WTC11 (cell line): ENCODE results near the gene ESRRA. TPM values are rescaled to one million over a fixed set of nuclear protein-coding genes. Genes with fewer than 3 reads are reported as not detected.

Source experiments
- ATAC-seq: fragments of 200-7000 bp; cut with Tn5 transposase; 2 replicates; pipeline ENCODE4 v1.10.0; 2021; ENCODE audit warnings: mild to moderate bottlenecking, moderate library complexity
- CTCF ChIA-PET: fragments of 300-600 bp; sonication (Branson Sonifier 250); formaldehyde crosslinking; loops from one replicate; lab custom pipeline; 2021; ENCODE audit warnings: antibody characterized with exemption; lab: Charles Lee
- POLR2A ChIA-PET: fragments of 350-600 bp; sonication (Branson Sonifier 250); formaldehyde crosslinking; loops from one replicate; lab custom pipeline; 2021; ENCODE audit warnings: antibody characterized with exemption; lab: Charles Lee
- DNase-seq: peaks from one replicate; pipeline ENCODE4 v3.0.0; 2021; ENCODE audit warnings: low spot score
- H3K27ac Mint-ChIP-seq: 2 replicates; pipeline ENCODE4 v1.8.0; 2021; ENCODE audit warnings: mixed read lengths
- H3K27me3 Mint-ChIP-seq: 2 replicates; pipeline ENCODE4 v1.8.0; 2021; ENCODE audit warnings: low read depth, mild to moderate bottlenecking, moderate library complexity, mixed read lengths
- H3K36me3 Mint-ChIP-seq: 2 replicates; pipeline ENCODE4 v1.8.0; 2021; ENCODE audit warnings: mixed read lengths
- H3K4me1 Mint-ChIP-seq: 2 replicates; pipeline ENCODE4 v1.8.0; 2022; ENCODE audit warnings: mixed read lengths
- H3K4me3 Mint-ChIP-seq: 2 replicates; pipeline ENCODE4 v1.8.0; 2021; ENCODE audit warnings: mild to moderate bottlenecking, moderate library complexity, mixed read lengths
- H3K9me3 Mint-ChIP-seq: 2 replicates; pipeline ENCODE4 v1.8.0; 2021; ENCODE audit warnings: mixed read lengths
- AR ChIP-seq: fragments of 250-450 bp; sonication (Bioruptor Pico); IDR thresholded peaks from 2 replicates; pipeline ENCODE4 v1.9.0; 2021; ENCODE audit warnings: mild to moderate bottlenecking
- ATF1 ChIP-seq: sonication (generic); formaldehyde crosslinking; IDR thresholded peaks from 2 replicates; pipeline ENCODE4 v1.8.1; 2023; ENCODE audit warnings: mild to moderate bottlenecking, moderate library complexity, missing genetic modification reagents
- GABPB1 ChIP-seq: sonication (generic); formaldehyde crosslinking; IDR thresholded peaks from 2 replicates; pipeline ENCODE4 v1.8.1; 2023; ENCODE audit warnings: mild to moderate bottlenecking, missing genetic modification reagents
- GTF2I ChIP-seq: fragments of 250-450 bp; sonication (Bioruptor Pico); conservative IDR thresholded peaks from 2 replicates; pipeline ENCODE4 v1.4.0; 2021; ENCODE audit warnings: mild to moderate bottlenecking
- PREB ChIP-seq: sonication (generic); formaldehyde crosslinking; IDR thresholded peaks from 2 replicates; pipeline ENCODE4 v1.8.1; 2022; ENCODE audit warnings: mild to moderate bottlenecking, missing genetic modification reagents, moderate library complexity, borderline replicate concordance
- SMAD3 ChIP-seq: sonication (generic); formaldehyde crosslinking; IDR thresholded peaks from 2 replicates; pipeline ENCODE4 v1.8.0; 2022; ENCODE audit warnings: missing genetic modification reagents, mild to moderate bottlenecking, borderline replicate concordance
- SMAD4 ChIP-seq: sonication (generic); formaldehyde crosslinking; IDR thresholded peaks from 2 replicates; pipeline ENCODE4 v1.8.0; 2022; ENCODE audit warnings: mild to moderate bottlenecking, missing genetic modification reagents
- ZNF121 ChIP-seq: sonication (generic); formaldehyde crosslinking; IDR thresholded peaks from 2 replicates; pipeline ENCODE4 v1.8.0; 2023; ENCODE audit warnings: missing genetic modification reagents
- ZNF219 ChIP-seq: sonication (generic); formaldehyde crosslinking; IDR thresholded peaks from 2 replicates; pipeline ENCODE4 v1.8.0; 2023; ENCODE audit warnings: missing genetic modification reagents, mild to moderate bottlenecking, borderline replicate concordance
- ZNF263 ChIP-seq: sonication (generic); formaldehyde crosslinking; IDR thresholded peaks from 2 replicates; pipeline ENCODE4 v1.8.1; 2022; ENCODE audit warnings: low read depth, mild to moderate bottlenecking, moderate library complexity, missing genetic modification reagents
- ZNF317 ChIP-seq: sonication (generic); formaldehyde crosslinking; IDR thresholded peaks from 2 replicates; pipeline ENCODE4 v1.8.1; 2023; ENCODE audit warnings: low read depth, mild to moderate bottlenecking, moderate library complexity, missing genetic modification reagents, borderline replicate concordance
- ZNF416 ChIP-seq: fragments of 250-450 bp; sonication (Bioruptor Pico); IDR thresholded peaks from 2 replicates; pipeline ENCODE4 v1.9.0; 2021; ENCODE audit warnings: mild to moderate bottlenecking, inconsistent platforms
- ZNF671 ChIP-seq: fragments of 250-450 bp; sonication (Bioruptor Pico); IDR thresholded peaks from 2 replicates; pipeline ENCODE4 v1.8.0; 2021; ENCODE audit warnings: mild to moderate bottlenecking
- total RNA-seq: library from RNA; stranded (reverse); gene quantifications from 3 replicates; pipeline ENCODE4 v1.2.3, GENCODE V29; 2021
- TF ChIP-seq, protein P1 (sequence below): sonication (generic); formaldehyde crosslinking; IDR thresholded peaks from 2 replicates; pipeline ENCODE4 v1.8.1; 2023; ENCODE audit warnings: mild to moderate bottlenecking, missing genetic modification reagents, moderate library complexity
- TF ChIP-seq, protein P2 (sequence below): sonication (generic); formaldehyde crosslinking; IDR thresholded peaks from 2 replicates; pipeline ENCODE4 v1.8.0; 2022; ENCODE audit warnings: missing genetic modification reagents
- TF ChIP-seq, protein P3 (sequence below): sonication (generic); formaldehyde crosslinking; IDR thresholded peaks from 2 replicates; pipeline ENCODE4 v1.8.0; 2022; ENCODE audit warnings: mild to moderate bottlenecking, missing genetic modification reagents
- TF ChIP-seq, protein P4 (sequence below): sonication (generic); formaldehyde crosslinking; IDR thresholded peaks from 2 replicates; pipeline ENCODE4 v1.8.1; 2022; ENCODE audit warnings: low read depth, missing genetic modification reagents, borderline replicate concordance
- TF ChIP-seq, protein P5 (sequence below): fragments of 250-450 bp; sonication (Bioruptor Pico); IDR thresholded peaks from 2 replicates; pipeline ENCODE4 v1.9.0; 2021; ENCODE audit warnings: moderate library complexity, mild to moderate bottlenecking, inconsistent platforms, borderline replicate concordance

Gene ESRRA
- total RNA-seq, 1 experiment from 2014 or later, result 81.9 TPM

DNA sequence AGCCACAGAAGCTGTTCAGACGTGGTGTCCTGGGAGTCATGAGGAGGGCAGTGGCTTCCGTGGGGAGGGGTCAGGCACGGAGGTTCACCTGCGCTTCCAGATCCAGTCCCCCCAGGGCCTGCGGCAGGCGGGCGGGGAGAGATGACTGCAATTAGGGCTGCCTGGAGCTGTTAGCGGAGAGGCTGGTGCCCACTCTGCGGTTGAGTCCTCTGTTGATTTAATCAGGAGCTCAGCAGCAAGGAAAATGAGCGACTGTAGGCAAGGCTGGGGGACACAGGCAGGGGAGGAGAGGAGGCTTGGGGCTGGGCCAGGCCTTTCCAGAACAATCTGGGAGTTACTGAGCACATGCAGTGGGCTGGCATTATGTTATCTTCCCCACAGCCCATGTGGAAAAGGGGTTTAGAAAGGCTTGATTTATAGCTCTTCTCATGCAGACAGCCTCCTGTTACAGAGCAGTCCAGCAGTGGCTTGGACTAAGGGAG, 40.9 kb upstream of the ESRRA start (continued):
- TF ChIP-seq AR (CRISPR knock-in tag), result no peak
- no peak for TF ChIP-seq SMAD3 (CRISPR knock-in tag)
- TF ChIP-seq, protein P1, sequence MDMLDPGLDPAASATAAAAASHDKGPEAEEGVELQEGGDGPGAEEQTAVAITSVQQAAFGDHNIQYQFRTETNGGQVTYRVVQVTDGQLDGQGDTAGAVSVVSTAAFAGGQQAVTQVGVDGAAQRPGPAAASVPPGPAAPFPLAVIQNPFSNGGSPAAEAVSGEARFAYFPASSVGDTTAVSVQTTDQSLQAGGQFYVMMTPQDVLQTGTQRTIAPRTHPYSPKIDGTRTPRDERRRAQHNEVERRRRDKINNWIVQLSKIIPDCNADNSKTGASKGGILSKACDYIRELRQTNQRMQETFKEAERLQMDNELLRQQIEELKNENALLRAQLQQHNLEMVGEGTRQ, result no peak
- TF ChIP-seq ZNF317 (CRISPR knock-in tag), result no peak

- DNase-seq, result no peak
- peaks cover 12% of the 10 kb centered on the region for H3K4me1 Mint-ChIP-seq
- ChIA-PET POLR2A (interaction anchor here (0.6 kb wide), 1 partner anchor 74 kb away, joined by 7 read pairs; no protein-coding TSS in a partner anchor), CTCF (interaction anchor here (0.8 to 4.5 kb wide), 5 partner anchors 15 to 90 kb away, joined by 3 to 65 read pairs (median 3); partner anchors contain the start of genes NUDT22, PLCB3 and TRPT1)
- no peak overlapping the region for H3K4me3 Mint-ChIP-seq
- ATAC-seq, result no peak
- H3K27ac Mint-ChIP-seq, result no peak overlapping the region
- TF ChIP-seq, protein P2, sequence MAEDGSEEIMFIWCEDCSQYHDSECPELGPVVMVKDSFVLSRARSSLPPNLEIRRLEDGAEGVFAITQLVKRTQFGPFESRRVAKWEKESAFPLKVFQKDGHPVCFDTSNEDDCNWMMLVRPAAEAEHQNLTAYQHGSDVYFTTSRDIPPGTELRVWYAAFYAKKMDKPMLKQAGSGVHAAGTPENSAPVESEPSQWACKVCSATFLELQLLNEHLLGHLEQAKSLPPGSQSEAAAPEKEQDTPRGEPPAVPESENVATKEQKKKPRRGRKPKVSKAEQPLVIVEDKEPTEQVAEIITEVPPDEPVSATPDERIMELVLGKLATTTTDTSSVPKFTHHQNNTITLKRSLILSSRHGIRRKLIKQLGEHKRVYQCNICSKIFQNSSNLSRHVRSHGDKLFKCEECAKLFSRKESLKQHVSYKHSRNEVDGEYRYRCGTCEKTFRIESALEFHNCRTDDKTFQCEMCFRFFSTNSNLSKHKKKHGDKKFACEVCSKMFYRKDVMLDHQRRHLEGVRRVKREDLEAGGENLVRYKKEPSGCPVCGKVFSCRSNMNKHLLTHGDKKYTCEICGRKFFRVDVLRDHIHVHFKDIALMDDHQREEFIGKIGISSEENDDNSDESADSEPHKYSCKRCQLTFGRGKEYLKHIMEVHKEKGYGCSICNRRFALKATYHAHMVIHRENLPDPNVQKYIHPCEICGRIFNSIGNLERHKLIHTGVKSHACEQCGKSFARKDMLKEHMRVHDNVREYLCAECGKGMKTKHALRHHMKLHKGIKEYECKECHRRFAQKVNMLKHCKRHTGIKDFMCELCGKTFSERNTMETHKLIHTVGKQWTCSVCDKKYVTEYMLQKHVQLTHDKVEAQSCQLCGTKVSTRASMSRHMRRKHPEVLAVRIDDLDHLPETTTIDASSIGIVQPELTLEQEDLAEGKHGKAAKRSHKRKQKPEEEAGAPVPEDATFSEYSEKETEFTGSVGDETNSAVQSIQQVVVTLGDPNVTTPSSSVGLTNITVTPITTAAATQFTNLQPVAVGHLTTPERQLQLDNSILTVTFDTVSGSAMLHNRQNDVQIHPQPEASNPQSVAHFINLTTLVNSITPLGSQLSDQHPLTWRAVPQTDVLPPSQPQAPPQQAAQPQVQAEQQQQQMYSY, result no peak
- TF ChIP-seq ZNF671 (CRISPR knock-in tag) (no peak), PREB (CRISPR knock-in tag) (no peak)
- TF ChIP-seq, protein P3, sequence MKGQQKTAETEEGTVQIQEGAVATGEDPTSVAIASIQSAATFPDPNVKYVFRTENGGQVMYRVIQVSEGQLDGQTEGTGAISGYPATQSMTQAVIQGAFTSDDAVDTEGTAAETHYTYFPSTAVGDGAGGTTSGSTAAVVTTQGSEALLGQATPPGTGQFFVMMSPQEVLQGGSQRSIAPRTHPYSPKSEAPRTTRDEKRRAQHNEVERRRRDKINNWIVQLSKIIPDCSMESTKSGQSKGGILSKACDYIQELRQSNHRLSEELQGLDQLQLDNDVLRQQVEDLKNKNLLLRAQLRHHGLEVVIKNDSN, result no peak
- H3K9me3 Mint-ChIP-seq, result no peaks in the 10 kb centered on the region
- H3K36me3 Mint-ChIP-seq, result peaks cover 29% of the 10 kb centered on the region
- H3K27me3 Mint-ChIP-seq, result no peaks in the 10 kb centered on the region
Observed at GRCh38 chr11:64265176-64266160, 39.9 kb upstream of the ESRRA start.

DNA sequence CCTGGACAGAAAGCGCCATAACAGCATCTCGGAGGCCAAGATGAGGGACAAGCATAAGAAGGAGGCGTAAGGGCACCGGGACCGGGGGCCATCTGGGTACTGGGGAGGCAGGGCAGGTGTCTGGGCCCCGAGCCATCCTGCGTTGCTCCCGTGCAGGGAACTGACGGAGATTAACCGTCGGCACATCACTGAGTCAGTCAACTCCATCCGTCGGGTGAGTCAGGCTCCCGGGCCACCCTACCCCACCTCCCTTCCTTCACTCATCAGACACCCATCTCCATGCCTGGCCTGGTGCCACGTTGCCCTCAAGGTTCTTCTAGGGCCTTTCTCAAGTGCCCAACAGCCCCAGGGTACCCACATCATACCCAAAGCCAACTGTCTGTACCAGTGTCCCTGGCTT, 39.0 kb upstream of the ESRRA start:
- ChIA-PET CTCF (interaction anchor here (4.5 kb wide), 1 partner anchor 16 kb away, joined by 65 read pairs; the partner anchor contains the start of gene PLCB3), POLR2A (interaction anchor here (1.6 kb wide), 1 partner anchor 16 kb away, joined by 4 read pairs; no protein-coding TSS in a partner anchor)
- ATAC-seq, result no peak
- no peak overlapping the region for H3K27ac Mint-ChIP-seq
- no peaks in the 10 kb centered on the region for H3K9me3 Mint-ChIP-seq
- DNase-seq, result no peak
- H3K36me3 Mint-ChIP-seq, result peaks cover 29% of the 10 kb centered on the region
- H3K4me3 Mint-ChIP-seq, result no peak overlapping the region
- H3K4me1 Mint-ChIP-seq, result peaks cover 12% of the 10 kb centered on the region
- H3K27me3 Mint-ChIP-seq, result no peaks in the 10 kb centered on the region
- TF ChIP-seq ZNF121 (CRISPR knock-in tag), result no peak
- TF ChIP-seq, protein P4, sequence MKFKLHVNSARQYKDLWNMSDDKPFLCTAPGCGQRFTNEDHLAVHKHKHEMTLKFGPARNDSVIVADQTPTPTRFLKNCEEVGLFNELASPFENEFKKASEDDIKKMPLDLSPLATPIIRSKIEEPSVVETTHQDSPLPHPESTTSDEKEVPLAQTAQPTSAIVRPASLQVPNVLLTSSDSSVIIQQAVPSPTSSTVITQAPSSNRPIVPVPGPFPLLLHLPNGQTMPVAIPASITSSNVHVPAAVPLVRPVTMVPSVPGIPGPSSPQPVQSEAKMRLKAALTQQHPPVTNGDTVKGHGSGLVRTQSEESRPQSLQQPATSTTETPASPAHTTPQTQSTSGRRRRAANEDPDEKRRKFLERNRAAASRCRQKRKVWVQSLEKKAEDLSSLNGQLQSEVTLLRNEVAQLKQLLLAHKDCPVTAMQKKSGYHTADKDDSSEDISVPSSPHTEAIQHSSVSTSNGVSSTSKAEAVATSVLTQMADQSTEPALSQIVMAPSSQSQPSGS (CRISPR knock-in tag), result no peak
- TF ChIP-seq GTF2I, result no peak
- TF ChIP-seq ZNF416 (CRISPR knock-in tag), result no peak
- TF ChIP-seq ATF1 (CRISPR knock-in tag), result no peak
- TF ChIP-seq, protein P3, result no peak
- no peak for TF ChIP-seq SMAD4 (CRISPR knock-in tag)
- no peak for TF ChIP-seq ZNF219 (CRISPR knock-in tag)
- TF ChIP-seq GABPB1 (CRISPR knock-in tag), result no peak
- no peak for TF ChIP-seq ZNF263 (CRISPR knock-in tag)
- TF ChIP-seq, protein P5, sequence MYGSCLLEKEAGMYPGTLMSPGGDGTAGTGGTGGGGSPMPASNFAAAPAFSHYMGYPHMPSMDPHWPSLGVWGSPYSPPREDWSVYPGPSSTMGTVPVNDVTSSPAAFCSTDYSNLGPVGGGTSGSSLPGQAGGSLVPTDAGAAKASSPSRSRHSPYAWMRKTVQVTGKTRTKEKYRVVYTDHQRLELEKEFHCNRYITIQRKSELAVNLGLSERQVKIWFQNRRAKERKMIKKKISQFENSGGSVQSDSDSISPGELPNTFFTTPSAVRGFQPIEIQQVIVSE (CRISPR knock-in tag), result no peak
